GM21390 (cell line): Measurements from ENCODE around the gene ADRB2.
A peak's percentile ranks its signal among the peaks of the same experiment; 100 is the strongest.

Experiments used
- ATAC-seq: cut with Tn5 transposase; IDR thresholded peaks from one replicate; pipeline ENCODE4 v1.9.1; 2021; ENCODE audit not compliant: unreplicated experiment

ADRB2 gene

DNA sequence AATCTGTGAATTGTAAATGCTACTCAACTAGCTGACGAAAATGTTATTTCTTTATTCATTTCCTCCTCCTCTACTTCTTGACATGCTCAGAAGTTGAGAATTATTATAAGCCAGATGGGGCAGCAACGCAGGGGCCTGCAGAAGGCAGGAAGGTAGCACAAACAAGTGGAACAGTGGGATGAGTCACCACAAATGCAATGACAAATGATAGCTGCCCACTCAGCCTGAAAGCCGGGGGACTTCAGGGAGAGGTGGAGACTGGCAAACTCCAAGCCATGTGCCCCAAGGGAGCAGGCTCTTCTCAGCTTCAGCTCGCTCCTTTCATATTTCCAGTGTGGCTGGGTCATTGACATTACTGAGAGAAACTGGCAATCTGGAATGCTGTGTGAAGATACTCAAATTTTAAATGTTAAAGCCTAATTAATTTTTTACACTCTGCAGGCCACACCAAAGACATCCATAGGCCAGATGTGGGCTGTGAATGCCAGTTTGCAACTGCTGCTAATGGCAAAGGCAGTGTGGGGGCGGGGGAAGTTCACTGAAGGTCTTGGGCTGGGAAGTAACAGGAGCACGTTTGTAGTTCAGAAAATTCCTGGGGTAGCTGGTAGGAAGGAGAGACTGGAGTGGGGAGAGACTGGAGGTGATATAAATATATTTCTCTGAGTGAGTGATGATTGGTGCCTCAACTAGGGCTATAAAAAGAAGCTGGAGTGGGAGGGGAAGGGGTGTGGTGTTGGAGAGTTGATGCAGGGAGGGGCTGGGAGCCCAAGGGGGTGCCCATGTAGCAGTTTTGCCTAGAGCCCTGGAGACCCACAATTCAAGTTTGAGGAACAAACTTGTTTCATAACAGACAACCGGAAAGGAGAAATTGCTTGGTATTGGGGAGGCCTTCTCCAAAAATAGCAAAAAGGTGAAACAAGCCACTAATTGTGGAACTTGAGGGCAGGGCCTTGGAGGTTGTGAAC is 20.8 kb upstream of the ADRB2 start:
- ATAC-seq, result peak; percentile 31

DNA sequence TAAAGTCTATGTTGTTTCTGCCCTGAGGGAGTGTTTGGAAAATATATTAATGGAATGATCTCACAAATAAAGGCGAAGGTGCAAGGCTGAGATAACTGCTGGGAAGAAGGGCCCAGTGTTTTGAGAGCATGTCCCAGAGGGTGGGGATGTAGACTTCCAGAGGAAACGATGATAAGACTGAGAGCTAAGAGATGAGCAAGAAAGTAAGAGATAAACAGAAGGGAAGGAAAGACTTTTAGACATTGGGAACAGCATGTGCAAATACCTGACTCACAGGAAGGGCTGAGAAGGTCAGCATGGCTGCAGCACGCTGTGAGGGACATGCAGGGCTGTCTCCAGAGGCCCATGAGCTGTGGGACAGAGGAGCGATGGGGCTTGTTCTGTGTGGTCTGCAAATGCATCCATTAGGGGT is 19.9 kb upstream of the ADRB2 start:
- ATAC-seq, result no peak

DNA sequence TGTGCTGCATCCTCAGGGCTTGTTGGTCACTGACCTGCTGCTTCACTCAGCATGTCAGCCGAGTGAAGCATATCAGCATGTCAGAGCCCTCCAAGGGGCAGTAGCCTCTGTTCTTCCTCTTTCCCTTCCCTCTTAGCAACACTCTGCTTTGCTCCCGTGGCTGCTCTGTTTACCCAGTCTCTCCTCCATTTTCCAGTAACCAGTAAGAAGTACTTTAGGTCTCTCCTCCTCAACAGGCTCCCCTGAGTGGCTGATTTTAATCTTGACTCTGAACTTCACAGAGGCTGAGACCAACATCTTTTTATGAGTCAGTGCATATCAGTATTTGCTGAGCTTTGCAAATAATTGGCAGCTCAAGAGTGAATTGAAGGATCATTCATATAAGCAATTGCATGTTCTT is 18.6 kb upstream of the ADRB2 start:
- ATAC-seq, result no peak

DNA sequence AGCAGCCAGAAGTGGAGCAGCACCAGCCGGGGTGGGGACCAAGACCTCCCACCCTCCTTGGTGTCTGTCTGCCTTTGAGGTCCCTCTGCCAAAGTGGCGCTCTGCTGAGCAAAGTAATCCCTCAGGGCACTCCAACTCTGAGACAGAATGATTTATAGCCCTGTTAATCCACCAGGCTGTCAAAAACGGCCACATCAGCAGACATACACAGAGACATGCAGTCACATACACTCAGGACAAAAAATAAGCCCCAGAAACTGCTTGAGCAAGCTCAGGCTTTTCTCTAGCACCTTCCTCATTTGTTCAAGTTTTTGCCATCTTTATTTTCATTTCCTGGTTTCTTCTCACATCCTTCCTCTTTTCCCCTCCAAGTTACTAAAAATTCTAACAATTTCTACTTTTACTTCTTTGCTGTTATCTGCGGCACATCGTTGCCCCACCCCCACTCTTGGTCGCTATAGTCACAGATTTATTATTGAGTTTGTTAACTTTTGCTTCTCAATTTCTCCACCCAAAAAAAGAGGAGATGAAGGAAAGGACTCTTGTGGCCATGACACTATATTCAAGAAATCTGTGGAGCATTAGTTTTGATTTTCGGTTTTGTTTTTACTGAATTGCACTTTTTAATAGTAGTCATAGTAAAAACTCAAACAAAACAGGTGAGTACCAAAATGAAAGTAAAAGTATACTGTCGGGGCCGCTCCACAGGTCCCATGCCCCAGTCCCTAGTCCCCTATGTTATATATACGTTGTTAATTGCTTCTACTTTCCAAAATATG is 17.4 kb upstream of the ADRB2 start:
- peak; percentile 59 for ATAC-seq

DNA sequence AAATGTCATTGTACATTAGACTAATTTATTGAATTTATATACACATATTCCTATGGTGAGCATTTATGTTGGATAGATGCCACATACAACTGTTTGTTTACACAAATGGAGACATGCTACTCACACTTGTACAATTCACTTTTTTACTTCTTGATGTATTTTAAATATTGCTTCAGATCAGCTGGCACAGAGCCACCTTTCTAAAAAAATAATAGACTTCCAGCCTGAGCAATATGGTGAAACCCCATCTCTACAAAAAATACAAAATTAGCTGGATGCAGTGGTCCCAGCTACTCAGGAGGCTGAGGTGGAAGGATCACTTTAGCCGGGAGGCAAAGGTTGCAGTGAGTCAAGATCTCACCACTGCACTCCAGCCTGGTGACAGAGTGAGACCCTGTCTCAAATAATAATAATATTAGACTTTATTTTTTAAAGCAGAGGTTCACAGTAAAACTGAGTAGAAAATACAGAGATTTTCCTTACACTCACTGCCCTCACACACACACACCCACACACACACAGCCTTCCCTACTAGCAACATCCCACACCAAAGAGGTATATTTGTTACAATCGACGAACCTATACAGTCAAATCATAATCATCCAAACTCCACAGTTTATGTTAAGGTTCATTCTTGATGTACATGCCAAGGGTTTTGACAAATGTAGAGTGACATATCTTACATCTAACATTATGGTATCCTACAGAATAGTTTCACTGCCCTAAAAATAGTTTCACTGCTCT is 16.5 kb upstream of the ADRB2 start:
- no peak for ATAC-seq

DNA sequence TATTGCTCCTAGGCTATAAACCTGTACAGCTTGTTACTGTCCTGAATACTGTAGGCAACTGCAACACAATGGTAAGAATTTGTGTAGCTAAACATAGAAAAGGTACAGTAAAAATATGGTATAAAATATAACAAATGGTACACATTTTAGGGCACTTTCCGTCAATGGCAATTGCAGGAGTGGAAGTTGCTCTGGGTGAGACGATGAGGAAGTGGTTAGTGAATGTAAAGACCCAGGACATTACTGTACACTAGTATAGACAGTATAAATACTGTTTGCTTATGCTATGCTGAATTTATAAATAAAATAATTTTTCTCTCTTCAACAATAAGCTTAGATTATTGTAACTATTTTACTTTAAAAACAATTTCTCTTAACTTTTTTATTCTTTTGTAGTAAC is 15.6 kb upstream of the ADRB2 start:
- no peak for ATAC-seq

DNA sequence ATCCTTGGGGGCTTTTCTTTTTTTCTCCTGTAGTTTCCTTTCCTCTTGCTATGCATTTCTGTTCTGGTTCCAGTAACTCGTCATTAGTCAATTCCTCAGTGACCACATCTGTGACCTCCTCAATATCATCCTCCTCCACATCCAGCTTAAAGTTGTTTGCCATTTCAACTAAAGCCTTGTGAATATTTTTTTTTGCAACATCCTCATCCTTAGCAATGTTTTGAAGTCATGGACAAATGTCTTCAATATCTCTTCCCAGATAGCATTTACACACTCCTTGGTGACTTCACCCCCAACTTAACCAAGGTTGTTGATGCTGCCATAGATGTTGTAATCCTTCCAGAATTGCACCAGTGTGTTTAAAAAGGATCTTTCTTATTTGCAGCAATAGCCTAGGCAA is 14.7 kb upstream of the ADRB2 start:
- no peak for ATAC-seq

DNA sequence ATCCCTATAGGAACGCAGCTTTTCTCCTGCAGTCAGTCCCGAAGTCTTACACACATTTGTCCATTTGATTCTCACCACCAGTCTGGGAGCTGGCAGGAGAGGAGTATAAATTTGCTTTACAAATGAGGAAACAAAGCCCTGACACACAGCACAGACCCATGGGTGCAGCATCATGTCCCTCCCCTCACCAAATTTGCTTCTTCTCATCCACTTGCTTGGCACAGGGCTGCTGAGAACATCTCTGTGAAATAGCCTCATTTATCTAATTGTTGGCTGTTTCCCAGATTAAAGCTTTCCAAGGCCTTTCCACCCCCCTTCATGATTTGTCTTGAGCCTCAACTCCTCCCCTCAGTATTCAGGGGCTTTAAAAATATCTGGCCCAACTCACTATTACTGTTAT is 11.3 kb upstream of the ADRB2 start:
- no peak for ATAC-seq

DNA sequence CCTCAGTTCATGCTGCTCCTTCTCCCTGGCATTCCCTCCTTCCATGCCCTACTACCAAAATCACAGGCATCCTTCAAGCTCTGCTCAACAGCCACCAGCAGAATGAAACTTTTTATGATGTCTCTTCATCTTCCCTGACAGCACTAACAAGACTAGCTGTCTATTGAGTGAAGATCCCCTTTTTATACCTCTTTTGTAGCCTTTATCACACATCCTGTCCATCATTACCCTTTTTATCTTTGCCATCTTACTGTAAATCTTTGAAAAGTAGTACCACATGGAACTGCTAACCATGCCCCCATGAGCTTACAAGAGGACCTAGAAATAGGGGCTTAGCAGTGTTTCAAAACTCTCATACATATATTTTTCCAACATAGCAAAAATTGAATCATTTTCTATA is 10.8 kb upstream of the ADRB2 start:
- ATAC-seq, result no peak

DNA sequence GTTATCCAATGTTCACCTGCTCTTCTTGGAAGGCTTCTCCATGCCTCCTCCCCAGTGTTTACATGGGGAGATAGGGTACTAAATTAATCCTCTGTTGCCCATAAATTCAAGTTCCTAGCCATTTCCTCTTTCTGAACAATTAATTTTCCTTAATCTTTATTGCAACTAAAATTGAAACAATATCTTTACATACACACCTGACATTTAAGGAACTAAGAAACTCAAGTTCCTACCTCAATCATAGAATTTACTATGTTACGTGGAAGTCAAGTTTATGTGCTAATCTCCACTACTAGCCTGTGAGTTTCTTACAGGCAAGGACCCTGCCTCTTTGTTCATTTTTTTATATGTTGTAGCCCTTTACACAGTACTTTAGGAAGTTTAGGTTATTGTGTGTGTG is 10.1 kb upstream of the ADRB2 start:
- ATAC-seq, result no peak

DNA sequence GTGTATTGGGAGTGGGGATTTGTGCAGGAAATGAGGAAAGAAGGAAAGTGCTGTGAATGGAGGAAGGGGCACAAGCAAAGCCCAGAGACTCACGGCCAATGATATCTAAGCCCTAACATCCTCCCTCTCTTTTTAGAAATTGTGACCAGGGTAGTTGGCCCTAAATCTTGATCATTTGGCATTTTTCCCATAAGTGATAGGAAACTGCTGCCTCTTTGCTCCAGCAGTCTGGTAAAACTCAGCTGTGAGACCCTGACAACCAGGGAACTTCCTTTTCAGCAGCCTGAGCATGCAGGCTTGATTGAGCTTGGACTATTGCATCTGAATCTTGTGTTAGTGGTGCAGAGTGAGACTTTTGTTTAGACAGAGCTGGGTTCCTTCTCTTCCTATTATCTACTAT is 9.6 kb upstream of the ADRB2 start:
- no peak for ATAC-seq

DNA sequence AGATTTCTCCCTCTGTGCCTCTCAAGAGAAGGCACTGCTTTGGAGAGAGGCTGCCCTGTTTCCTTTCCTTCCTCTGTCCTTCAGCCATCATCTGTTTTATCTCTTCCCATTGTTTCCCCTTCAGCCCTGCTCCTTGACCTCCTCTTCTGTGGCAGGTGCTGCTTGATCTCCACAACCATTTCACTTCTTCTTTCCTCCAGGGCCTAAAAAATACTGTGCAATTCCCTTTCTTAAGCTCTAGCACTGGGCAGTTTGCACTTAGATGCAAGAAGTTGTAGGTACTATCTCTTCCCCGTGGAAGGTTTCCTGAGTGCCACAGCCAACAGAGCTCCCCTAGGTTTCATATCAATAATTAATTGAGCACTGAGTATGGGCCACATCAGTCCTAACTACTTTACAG is 8.8 kb upstream of the ADRB2 start:
- no peak for ATAC-seq

DNA sequence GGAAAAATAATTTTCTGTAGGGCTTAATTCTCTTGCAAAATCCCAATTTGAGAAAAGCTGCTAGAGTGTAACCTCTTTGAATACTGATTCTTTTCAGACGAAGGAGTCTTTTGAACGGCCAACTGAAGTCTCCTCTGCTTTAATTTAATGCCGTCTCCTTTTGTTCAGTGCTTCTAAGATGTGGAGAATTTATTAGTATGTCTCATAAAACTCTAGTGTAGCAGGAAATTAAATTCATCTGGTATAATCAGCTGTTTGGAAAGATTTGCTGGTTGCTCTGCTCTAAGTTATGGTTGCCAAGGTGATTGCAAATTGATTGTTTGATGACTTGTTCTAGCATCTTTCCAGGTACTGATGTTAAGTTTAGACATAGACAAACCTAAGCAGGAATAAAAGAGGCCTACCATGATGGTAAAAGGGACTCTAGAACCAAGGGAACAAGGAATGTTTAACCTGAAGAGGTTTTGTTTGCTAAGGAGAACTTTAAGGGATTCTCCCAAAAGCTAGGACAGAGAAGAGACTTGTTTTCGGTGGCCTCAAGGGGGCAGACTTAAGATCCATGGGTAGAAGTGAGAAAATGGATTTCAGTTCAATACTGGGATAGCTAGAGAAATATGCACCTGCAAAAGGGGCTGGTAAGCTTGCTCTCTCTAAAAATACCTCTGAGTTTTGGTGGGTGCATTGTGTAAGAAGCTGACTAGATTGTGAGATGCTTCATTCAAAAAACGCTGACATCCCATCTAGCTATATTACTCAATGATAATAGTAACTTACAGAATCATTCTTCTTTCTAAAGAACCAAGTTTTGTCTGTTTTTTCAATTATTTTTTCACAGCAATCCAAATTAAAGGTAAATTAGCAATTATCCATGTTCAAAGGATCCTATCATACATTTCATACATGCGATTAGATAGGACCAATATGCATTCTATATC is 5.7 kb upstream of the ADRB2 start:
- ATAC-seq, result no peak

DNA sequence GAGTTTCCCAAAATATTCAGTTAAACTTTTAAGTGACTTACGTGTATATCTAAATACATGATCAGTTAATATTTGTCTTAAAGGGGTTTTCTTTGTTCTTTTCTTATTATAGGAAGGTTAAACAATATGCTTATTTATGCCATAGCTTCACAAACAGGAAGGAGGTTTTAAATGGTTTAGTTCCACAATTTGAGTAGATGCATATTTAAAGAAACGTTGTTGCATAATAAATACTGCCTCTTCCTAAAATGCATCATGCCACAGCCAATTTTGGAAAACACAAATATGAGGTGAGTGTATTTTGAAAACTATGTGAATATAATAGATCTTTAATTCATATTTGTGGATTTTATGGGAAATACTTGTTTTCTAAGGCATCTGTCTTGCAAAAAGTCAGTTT is 2.5 kb upstream of the ADRB2 start:
- no peak for ATAC-seq

DNA sequence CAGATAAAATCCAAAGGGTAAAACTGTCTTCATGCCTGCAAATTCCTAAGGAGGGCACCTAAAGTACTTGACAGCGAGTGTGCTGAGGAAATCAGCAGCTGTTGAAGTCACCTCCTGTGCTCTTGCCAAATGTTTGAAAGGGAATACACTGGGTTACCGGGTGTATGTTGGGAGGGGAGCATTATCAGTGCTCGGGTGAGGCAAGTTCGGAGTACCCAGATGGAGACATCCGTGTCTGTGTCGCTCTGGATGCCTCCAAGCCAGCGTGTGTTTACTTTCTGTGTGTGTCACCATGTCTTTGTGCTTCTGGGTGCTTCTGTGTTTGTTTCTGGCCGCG is 727 bp upstream of the ADRB2 start:
- peak; percentile 7 for ATAC-seq

DNA sequence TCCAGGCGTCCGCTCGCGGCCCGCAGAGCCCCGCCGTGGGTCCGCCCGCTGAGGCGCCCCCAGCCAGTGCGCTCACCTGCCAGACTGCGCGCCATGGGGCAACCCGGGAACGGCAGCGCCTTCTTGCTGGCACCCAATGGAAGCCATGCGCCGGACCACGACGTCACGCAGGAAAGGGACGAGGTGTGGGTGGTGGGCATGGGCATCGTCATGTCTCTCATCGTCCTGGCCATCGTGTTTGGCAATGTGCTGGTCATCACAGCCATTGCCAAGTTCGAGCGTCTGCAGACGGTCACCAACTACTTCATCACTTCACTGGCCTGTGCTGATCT is 294 bp downstream of the ADRB2 start:
- no peak for ATAC-seq

DNA sequence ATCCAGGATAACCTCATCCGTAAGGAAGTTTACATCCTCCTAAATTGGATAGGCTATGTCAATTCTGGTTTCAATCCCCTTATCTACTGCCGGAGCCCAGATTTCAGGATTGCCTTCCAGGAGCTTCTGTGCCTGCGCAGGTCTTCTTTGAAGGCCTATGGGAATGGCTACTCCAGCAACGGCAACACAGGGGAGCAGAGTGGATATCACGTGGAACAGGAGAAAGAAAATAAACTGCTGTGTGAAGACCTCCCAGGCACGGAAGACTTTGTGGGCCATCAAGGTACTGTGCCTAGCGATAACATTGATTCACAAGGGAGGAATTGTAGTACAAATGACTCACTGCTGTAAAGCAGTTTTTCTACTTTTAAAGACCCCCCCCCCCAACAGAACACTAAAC is 1.3 kb downstream of the ADRB2 start:
- ATAC-seq, result no peak

DNA sequence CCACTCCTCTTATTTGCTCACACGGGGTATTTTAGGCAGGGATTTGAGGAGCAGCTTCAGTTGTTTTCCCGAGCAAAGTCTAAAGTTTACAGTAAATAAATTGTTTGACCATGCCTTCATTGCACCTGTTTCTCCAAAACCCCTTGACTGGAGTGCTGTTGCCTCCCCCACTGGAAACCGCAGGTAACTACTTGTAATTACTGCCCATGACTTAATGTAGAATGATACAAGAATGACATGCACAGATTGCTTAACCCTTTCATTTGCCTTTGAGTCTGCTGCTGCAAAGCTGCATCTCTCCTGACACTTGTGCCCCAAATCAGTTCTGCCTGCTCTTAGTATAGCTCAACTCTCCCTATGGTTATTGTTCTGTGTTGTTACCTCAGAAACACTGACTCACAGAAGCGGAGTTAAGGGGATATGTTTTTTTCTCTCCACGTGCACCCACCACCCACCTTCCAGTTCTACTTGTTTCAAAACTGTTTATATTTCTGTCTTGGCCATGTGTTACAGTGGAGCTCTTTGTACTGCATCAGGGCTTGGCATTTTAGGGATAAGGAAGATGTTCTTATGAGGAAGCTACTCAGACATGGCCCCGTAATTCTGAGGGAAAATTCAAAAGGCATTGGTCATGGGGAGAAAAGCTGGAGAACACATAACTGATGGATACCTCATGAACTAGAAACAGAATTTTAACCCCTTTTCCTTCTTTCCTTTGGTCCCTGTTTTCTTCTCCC is 2.3 kb downstream of the ADRB2 start:
- no peak for ATAC-seq

DNA sequence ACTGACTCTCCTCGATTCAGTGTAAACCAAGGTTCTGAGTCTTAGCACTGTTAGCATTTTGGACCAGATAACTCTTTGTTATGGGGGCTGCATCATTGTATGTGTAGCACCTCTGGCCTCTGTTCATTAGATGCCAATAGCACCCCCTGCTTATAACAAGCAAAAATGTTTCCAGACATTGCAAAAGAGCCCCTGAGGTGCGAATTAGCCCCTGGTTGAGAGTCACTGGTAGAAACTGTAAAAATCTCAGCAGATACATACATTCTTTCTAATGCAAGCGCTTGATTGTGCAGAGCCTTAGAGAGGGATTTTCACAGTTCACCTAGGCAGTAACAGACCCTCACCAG is 2.8 kb downstream of the ADRB2 start:
- ATAC-seq, result no peak

DNA sequence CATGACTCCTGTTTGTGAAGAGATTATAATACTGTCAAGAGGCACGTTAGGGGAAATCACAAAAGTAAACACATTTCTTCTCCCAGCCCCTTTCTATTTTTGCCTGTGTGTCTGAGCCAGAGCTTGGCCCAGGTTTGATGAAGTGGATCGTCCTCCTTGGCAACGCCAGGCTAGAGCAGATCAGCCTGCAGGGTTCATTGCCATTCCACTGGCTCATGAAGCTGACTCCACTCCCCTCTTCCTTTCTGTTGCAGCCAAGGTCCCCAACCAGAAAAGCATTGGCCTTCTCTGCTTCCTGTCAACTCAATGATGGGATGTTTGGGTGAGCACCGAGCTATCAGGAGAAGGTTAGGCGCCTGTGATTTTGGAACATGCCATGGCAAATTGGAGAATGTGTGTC is 3.3 kb downstream of the ADRB2 start:
- ATAC-seq, result no peak
